Mesendoderm (in vitro differentiated cells): ENCODE measurements around the gene GNAT3.

Source experiments
- DNase-seq: peaks from one replicate; pipeline ENCODE4 v3.0.0; 2013
- H2AK5ac ChIP-seq: 2 replicates; pipeline ENCODE4 v1.6.1; 2013; ENCODE audit warnings: low read length, inconsistent platforms
- H2BK120ac ChIP-seq: 2 replicates; pipeline ENCODE4 v1.6.1; 2013; ENCODE audit warnings: low read depth, mild to moderate bottlenecking, low read length, moderate library complexity, mixed read lengths
- H2BK15ac ChIP-seq: replicated peaks from 2 replicates; pipeline ENCODE4 v1.6.1; 2013; ENCODE audit warnings: low read depth, mild to moderate bottlenecking, moderate library complexity
- H2BK5ac ChIP-seq: 2 replicates; pipeline ENCODE4 v1.6.1; 2013; ENCODE audit warnings: low read length, inconsistent platforms
- H3K18ac ChIP-seq: 2 replicates; pipeline ENCODE4 v1.6.1; 2013; ENCODE audit warnings: mild to moderate bottlenecking, low read length, mixed read lengths
- H3K23ac ChIP-seq: one replicate; pipeline ENCODE4 v1.6.1; 2013; ENCODE audit warnings: low read length
- H3K27ac ChIP-seq: 2 replicates; pipeline ENCODE4 v1.5.1; 2013; ENCODE audit warnings: low read depth, mild to moderate bottlenecking, inconsistent platforms, low read length, moderate library complexity
- H3K27me3 ChIP-seq: 2 replicates; pipeline ENCODE4 v1.6.1; 2013; ENCODE audit warnings: low read length, control low read depth, mild to moderate bottlenecking, inconsistent platforms; ENCODE audit not compliant: insufficient read depth, poor library complexity
- H3K36me3 ChIP-seq: 2 replicates; pipeline ENCODE4 v1.6.1; 2013; ENCODE audit warnings: low read length, inconsistent platforms; ENCODE audit not compliant: control insufficient read depth, insufficient read depth
- H3K4ac ChIP-seq: one replicate; pipeline ENCODE4 v1.6.1; 2013; ENCODE audit warnings: low read depth, mild to moderate bottlenecking, low read length, moderate library complexity
- H3K4me1 ChIP-seq: 2 replicates; pipeline ENCODE4 v1.6.1; 2013; ENCODE audit warnings: low read depth, low read length, inconsistent platforms; ENCODE audit not compliant: control insufficient read depth
- H3K4me2 ChIP-seq: 2 replicates; pipeline ENCODE4 v1.6.1; 2013; ENCODE audit warnings: low read length
- H3K4me3 ChIP-seq: 2 replicates; pipeline ENCODE4 v1.5.1; 2013; ENCODE audit warnings: mild to moderate bottlenecking, low read length
- H3K56ac ChIP-seq: one replicate; pipeline ENCODE4 v1.6.1; 2013; ENCODE audit warnings: low read length
- H3K79me1 ChIP-seq: 2 replicates; pipeline ENCODE4 v1.6.1; 2013; ENCODE audit warnings: low read length, inconsistent platforms
- H3K79me2 ChIP-seq: 2 replicates; pipeline ENCODE4 v1.6.1; 2013; ENCODE audit warnings: mild to moderate bottlenecking, low read length; ENCODE audit not compliant: control insufficient read depth, insufficient read depth
- H3K9ac ChIP-seq: 2 replicates; pipeline ENCODE4 v1.6.1; 2013; ENCODE audit warnings: low read length, inconsistent platforms
- H4K5ac ChIP-seq: one replicate; pipeline ENCODE4 v1.6.1; 2013; ENCODE audit warnings: low read length
- H4K8ac ChIP-seq: one replicate; pipeline ENCODE4 v1.6.1; 2013; ENCODE audit warnings: low read depth, mild to moderate bottlenecking, control low read depth, low read length, moderate library complexity
- WGBS: extraction: QIAGEN DNeasy Blood & Tissue Kit; methylation state at CpG from one replicate; pipeline ENCODE4 v1.1.7; 2013; ENCODE audit warnings: low lambda C conversion rate, missing lambda C conversion rate; ENCODE audit not compliant: insufficient coverage; ENCODE audit errors: extremely low coverage; 5-methylcytosine and 5-hydroxymethylcytosine counted together

GNAT3 gene

GRCh38 chr7:80435521-80435920 lies 76.3 kb downstream of the GNAT3 start:
- no peak for DNase-seq

DNA sequence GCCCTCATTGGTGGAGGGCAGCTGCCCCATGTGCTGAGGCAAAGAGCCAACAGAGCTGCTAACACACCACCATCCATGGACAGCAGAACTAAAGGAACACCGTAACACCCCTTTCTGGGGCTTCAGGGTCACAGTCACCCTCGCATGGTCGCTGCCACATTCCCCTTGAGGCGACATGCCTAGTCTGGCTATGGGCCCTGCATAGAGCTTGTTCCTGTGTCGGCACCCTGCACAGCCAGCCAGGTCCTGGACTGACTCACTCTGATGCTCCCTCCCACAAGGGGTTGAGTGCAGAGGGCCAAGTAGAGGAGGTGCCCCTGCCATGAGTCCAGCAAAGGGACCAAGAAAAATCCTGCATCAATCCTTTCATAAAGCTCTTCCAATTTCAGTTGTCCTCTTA lies 77.8 kb downstream of the GNAT3 start:
- Histone ChIP-seq H3K56ac (no peak overlapping the region), H3K27ac (no peak overlapping the region), H3K4me1 (no peaks in the 10 kb centered on the region), H3K4me2 (no peak overlapping the region), H3K79me2 (no peaks in the 10 kb centered on the region), H3K36me3 (no peaks in the 10 kb centered on the region), H2BK120ac (no peak overlapping the region), H2BK15ac (no peak overlapping the region), H3K18ac (no peak overlapping the region), H3K23ac (no peak overlapping the region), H3K79me1 (no peaks in the 10 kb centered on the region), H3K4ac (no peak overlapping the region), H3K4me3 (no peak overlapping the region), H4K5ac (no peak overlapping the region), H2BK5ac (no peak overlapping the region), H4K8ac (no peak overlapping the region), H2AK5ac (no peak overlapping the region), H3K27me3 (no peaks in the 10 kb centered on the region), H3K9ac (no peak overlapping the region)
- no peak for DNase-seq
- no CpG with 5 or more reads among the region's 5 CpGs for WGBS

More at GRCh38 chr7:80435521-80435920, 76.3 kb downstream of the GNAT3 start:
- no peak overlapping the region for H3K9ac ChIP-seq
- H3K4me1 ChIP-seq = no peaks in the 10 kb centered on the region
- no CpG with 5 or more reads among the region's 2 CpGs for WGBS
- no peak overlapping the region for H3K23ac ChIP-seq
- no peak overlapping the region for H2BK5ac ChIP-seq
- H2BK120ac ChIP-seq = no peak overlapping the region
- no peaks in the 10 kb centered on the region for H3K79me2 ChIP-seq
- no peak overlapping the region for H3K18ac ChIP-seq
- H4K5ac ChIP-seq = no peak overlapping the region
- H3K4me2 ChIP-seq = no peak overlapping the region
- no peaks in the 10 kb centered on the region for H3K36me3 ChIP-seq
- no peak overlapping the region for H3K56ac ChIP-seq
- H3K27me3 ChIP-seq = no peaks in the 10 kb centered on the region
- H3K27ac ChIP-seq = no peak overlapping the region
- no peak overlapping the region for H4K8ac ChIP-seq
- H3K4me3 ChIP-seq = no peak overlapping the region
- H2BK15ac ChIP-seq = no peak overlapping the region
- no peak overlapping the region for H2AK5ac ChIP-seq
- H3K4ac ChIP-seq = no peak overlapping the region
- H3K79me1 ChIP-seq = no peaks in the 10 kb centered on the region

DNA sequence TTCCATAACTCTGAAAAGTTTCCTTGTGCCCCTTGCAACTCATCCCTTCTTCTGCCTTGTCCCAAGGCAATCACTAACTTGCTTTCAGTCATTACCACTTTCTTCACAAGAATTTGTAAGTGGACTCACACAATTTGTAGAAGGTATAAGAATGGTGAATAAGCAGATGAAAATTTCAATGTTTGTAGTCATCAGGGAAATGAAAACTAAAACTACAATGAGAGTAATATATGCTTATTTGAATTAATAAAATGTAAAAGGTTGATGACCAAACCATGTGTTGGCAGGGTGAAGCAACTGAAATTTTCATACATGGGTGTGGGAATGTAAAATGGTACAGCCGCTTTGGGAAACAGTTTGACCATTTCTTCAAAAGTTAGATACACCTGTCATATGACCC lies 79.7 kb downstream of the GNAT3 start:
- H2BK15ac ChIP-seq = no peak overlapping the region
- H2BK120ac ChIP-seq = no peak overlapping the region
- H3K4ac ChIP-seq = no peak overlapping the region
- H3K4me3 ChIP-seq = no peak overlapping the region
- no peak overlapping the region for H2BK5ac ChIP-seq
- no peaks in the 10 kb centered on the region for H3K79me1 ChIP-seq
- no peaks in the 10 kb centered on the region for H3K4me1 ChIP-seq
- no peak overlapping the region for H3K4me2 ChIP-seq
- no peak overlapping the region for H4K8ac ChIP-seq
- H3K9ac ChIP-seq = no peak overlapping the region
- no peaks in the 10 kb centered on the region for H3K27me3 ChIP-seq
- H2AK5ac ChIP-seq = no peak overlapping the region
- no peaks in the 10 kb centered on the region for H3K79me2 ChIP-seq
- no peaks in the 10 kb centered on the region for H3K36me3 ChIP-seq
- no peak overlapping the region for H4K5ac ChIP-seq
- no peak overlapping the region for H3K27ac ChIP-seq
- no peak overlapping the region for H3K23ac ChIP-seq
- WGBS = no CpG with 5 or more reads among the region's 1 CpG
- no peak overlapping the region for H3K18ac ChIP-seq
- no peak for DNase-seq
- H3K56ac ChIP-seq = no peak overlapping the region

GRCh38 chr7:80429181-80429580 lies 82.7 kb downstream of the GNAT3 start:
- no peak overlapping the region for H3K4me2 ChIP-seq
- H2BK15ac ChIP-seq = no peak overlapping the region
- no peaks in the 10 kb centered on the region for H3K4me1 ChIP-seq
- H3K27me3 ChIP-seq = no peaks in the 10 kb centered on the region
- H3K4ac ChIP-seq = no peak overlapping the region
- no CpG with 5 or more reads among the region's 1 CpG for WGBS
- no peak overlapping the region for H3K4me3 ChIP-seq
- no peak for DNase-seq
- no peak overlapping the region for H4K8ac ChIP-seq
- no peak overlapping the region for H4K5ac ChIP-seq
- no peak overlapping the region for H2BK120ac ChIP-seq
- no peak overlapping the region for H2BK5ac ChIP-seq
- H3K27ac ChIP-seq = no peak overlapping the region
- H2AK5ac ChIP-seq = no peak overlapping the region
- no peak overlapping the region for H3K18ac ChIP-seq
- H3K9ac ChIP-seq = no peak overlapping the region
- no peak overlapping the region for H3K23ac ChIP-seq
- H3K79me1 ChIP-seq = no peaks in the 10 kb centered on the region
- no peaks in the 10 kb centered on the region for H3K36me3 ChIP-seq
- H3K56ac ChIP-seq = no peak overlapping the region
- no peaks in the 10 kb centered on the region for H3K79me2 ChIP-seq

DNA sequence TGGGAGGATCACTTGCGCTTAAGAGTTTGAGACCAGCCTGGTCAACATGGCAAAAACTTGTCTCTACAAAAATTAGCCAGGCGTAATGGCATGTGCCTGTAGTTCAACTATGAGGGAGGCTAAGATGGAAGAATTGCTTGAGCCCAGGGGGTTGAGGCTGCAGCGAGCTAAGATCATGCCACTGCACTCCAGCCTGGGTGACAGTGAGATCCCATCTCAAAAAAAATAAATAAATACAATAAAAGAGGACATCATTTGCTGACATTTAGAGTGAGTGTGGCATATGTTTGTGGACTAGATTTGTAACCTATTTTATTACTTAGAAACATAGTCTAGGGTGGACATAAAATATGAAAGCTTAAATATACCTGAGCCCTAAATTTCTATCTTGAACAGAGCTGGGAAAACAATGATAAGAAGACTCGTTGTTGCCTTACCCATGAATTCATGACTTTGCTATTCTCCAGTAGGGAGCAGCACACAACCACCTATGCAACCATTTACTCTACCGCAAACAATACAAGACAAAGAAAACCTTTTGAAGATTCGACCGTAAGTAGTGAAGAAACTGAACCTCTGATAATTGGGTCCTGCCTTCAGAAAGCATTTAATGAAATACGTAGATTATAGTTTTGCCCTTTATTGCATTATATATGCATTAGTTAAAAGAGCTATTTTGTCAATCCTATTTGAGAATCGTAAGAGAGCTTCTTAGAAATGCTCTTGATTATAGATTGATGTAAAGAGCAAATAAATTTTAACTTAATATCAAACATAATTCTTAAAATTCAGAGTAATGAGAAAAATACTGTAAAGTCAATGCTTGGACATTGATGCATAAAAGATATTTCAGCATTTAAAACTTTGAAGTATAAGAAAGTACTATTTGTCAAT lies 83.5 kb downstream of the GNAT3 start:
- Histone ChIP-seq H2BK15ac (no peak overlapping the region), H3K18ac (no peak overlapping the region), H3K79me1 (no peaks in the 10 kb centered on the region), H3K27ac (no peak overlapping the region), H3K27me3 (no peaks in the 10 kb centered on the region), H3K4me2 (no peak overlapping the region), H3K4me1 (no peaks in the 10 kb centered on the region), H3K79me2 (no peaks in the 10 kb centered on the region), H3K4ac (no peak overlapping the region), H2AK5ac (no peak overlapping the region), H2BK120ac (no peak overlapping the region), H3K36me3 (no peaks in the 10 kb centered on the region), H4K5ac (no peak overlapping the region), H4K8ac (no peak overlapping the region), H3K56ac (no peak overlapping the region), H3K4me3 (no peak overlapping the region), H3K23ac (no peak overlapping the region), H2BK5ac (no peak overlapping the region), H3K9ac (no peak overlapping the region)
- DNase-seq = peak; percentile 83
- no CpG with 5 or more reads among the region's 9 CpGs for WGBS

- H3K23ac ChIP-seq = no peak overlapping the region
These were observed 84.6 kb downstream of the GNAT3 start for GRCh38 chr7:80427218-80427617.

More at GRCh38 chr7:80427218-80427617, 84.6 kb downstream of the GNAT3 start:
- Histone ChIP-seq H3K4me1 (no peaks in the 10 kb centered on the region), H2BK5ac (no peak overlapping the region), H4K5ac (no peak overlapping the region), H3K56ac (no peak overlapping the region), H3K79me1 (no peaks in the 10 kb centered on the region), H3K27me3 (no peaks in the 10 kb centered on the region), H2AK5ac (no peak overlapping the region), H4K8ac (no peak overlapping the region), H3K4me3 (no peak overlapping the region), H2BK120ac (no peak overlapping the region), H2BK15ac (no peak overlapping the region), H3K79me2 (no peaks in the 10 kb centered on the region), H3K18ac (no peak overlapping the region), H3K27ac (no peak overlapping the region), H3K4ac (no peak overlapping the region), H3K36me3 (no peaks in the 10 kb centered on the region), H3K4me2 (no peak overlapping the region), H3K9ac (no peak overlapping the region)
- DNase-seq = no peak
- no CpG with 5 or more reads among the region's 4 CpGs for WGBS
